Fibroblast of the conjunctiva (primary cell): ENCODE results near the gene GPC6.
A peak's percentile ranks its signal among the peaks of the same experiment; 100 is the strongest.
"Not testable (repeated sequence)": the region's sequence is repeated elsewhere in the genome, so short reads cannot be mapped to it uniquely, and the experiment has no call there.

ENCODE experiments used
- DNase-seq: peaks from one replicate; pipeline ENCODE4 v3.0.0-alpha.2; 2010; ENCODE audit warnings: low read depth

Gene GPC6

GRCh38 chr13:94328381-94329041 is 1101.9 kb downstream of the GPC6 start:
- no peak for DNase-seq

GRCh38 chr13:94329277-94329676 is 1102.7 kb downstream of the GPC6 start:
- DNase-seq = peak; percentile 44

- peak; percentile 92 for DNase-seq
Observed at GRCh38 chr13:94329754-94330551, 1103.3 kb downstream of the GPC6 start.

- DNase-seq = no peak
Observed at GRCh38 chr13:94330552-94331071, 1104.0 kb downstream of the GPC6 start.

- no peak for DNase-seq
Observed at GRCh38 chr13:94331281-94331680, 1104.7 kb downstream of the GPC6 start.

GRCh38 chr13:94332359-94333096 is 1105.9 kb downstream of the GPC6 start:
- no peak for DNase-seq

GRCh38 chr13:94333131-94333820 is 1106.7 kb downstream of the GPC6 start:
- DNase-seq = no peak

- no peak for DNase-seq
Observed at GRCh38 chr13:94335761-94336526, 1109.3 kb downstream of the GPC6 start.

- DNase-seq = no peak
Observed at GRCh38 chr13:94339116-94339687, 1112.6 kb downstream of the GPC6 start.

GRCh38 chr13:94342436-94343242 is 1116.0 kb downstream of the GPC6 start:
- no peak for DNase-seq

- no peak for DNase-seq
Observed at GRCh38 chr13:94343243-94343585, 1116.6 kb downstream of the GPC6 start.

GRCh38 chr13:94343687-94344086 is 1117.1 kb downstream of the GPC6 start:
- DNase-seq = not testable (repeated sequence)

- DNase-seq = no peak
Observed at GRCh38 chr13:94344126-94344818, 1117.7 kb downstream of the GPC6 start.

- peak; percentile 43 for DNase-seq
Observed at GRCh38 chr13:94345374-94346195, 1119.0 kb downstream of the GPC6 start.

GRCh38 chr13:94346261-94347019 is 1119.8 kb downstream of the GPC6 start:
- no peak for DNase-seq

GRCh38 chr13:94351292-94351990 is 1124.8 kb downstream of the GPC6 start:
- no peak for DNase-seq

- DNase-seq = no peak
Observed at GRCh38 chr13:94352057-94352456, 1125.5 kb downstream of the GPC6 start.
